BLaER1 treated with 17β-estradiol and CSF1 and Interleukin-3, amounts not matched to agents 10 nM and 100 nM (cell line): ENCODE results near the gene GNA12.
A peak's percentile ranks its signal among the peaks of the same experiment; 100 is the strongest.

Source experiments
- H3K27ac ChIP-seq, 11 experiments: shearing (Covaris generic); formaldehyde crosslinking; 2 replicates each; pipeline ENCODE4 v1.8.1; 2022
- H3K27me3 ChIP-seq, 11 experiments: shearing (Covaris generic); formaldehyde crosslinking; 2 replicates each; pipeline ENCODE4 v1.8.1; 2022
- H3K36me3 ChIP-seq, 11 experiments: shearing (Covaris generic); formaldehyde crosslinking; 2 replicates each; pipeline ENCODE4 v1.8.1; 2022
- H3K4me1 ChIP-seq, 10 experiments: shearing (Covaris generic); formaldehyde crosslinking; 2 replicates each; pipeline ENCODE4 v1.8.1; 2022
- H3K4me2 ChIP-seq, 11 experiments: shearing (Covaris generic); formaldehyde crosslinking; 2 replicates each; pipeline ENCODE4 v1.8.1; 2022
- H3K4me3 ChIP-seq, 10 experiments: shearing (Covaris generic); formaldehyde crosslinking; 2 replicates each; pipeline ENCODE4 v1.8.1; 2022
- H3K9ac ChIP-seq, 11 experiments: shearing (Covaris generic); formaldehyde crosslinking; 2 replicates each; pipeline ENCODE4 v1.8.1; 2022
- H3K9me3 ChIP-seq, 11 experiments: shearing (Covaris generic); formaldehyde crosslinking; replicated peaks in 1 of 11; 2 replicates each; pipeline ENCODE4 v1.8.1; 2022
- H4K20me1 ChIP-seq, 11 experiments: shearing (Covaris generic); formaldehyde crosslinking; 2 replicates each; pipeline ENCODE4 v1.8.1; 2022
- Cebpa-rat ChIP-seq, 11 experiments: shearing (Covaris generic); IDR thresholded peaks; 2 replicates each; pipeline ENCODE4 v1.8.1; 2022

GNA12 gene

GRCh38 chr7:2758673-2759616 lies 85.2 kb downstream of the GNA12 start:
- H3K9ac ChIP-seq: peak overlapping the region; percentile 12 to 76 (median 70); a peak in 20 of 22 replicates
- peaks cover 0 to 8% (median 0%) of the 10 kb centered on the region in 11 experiments; a peak in 2 of 22 replicates for H4K20me1 ChIP-seq
- H3K4me1 ChIP-seq: peaks cover 47 to 77% (median 66%) of the 10 kb centered on the region in 10 experiments
- H3K9me3 ChIP-seq: peaks cover 12 to 29% (median 20%) of the 10 kb centered on the region in 11 experiments; a peak in 21 of 22 replicates
- no peak for TF ChIP-seq Cebpa-rat (IDR thresholded peaks at IDR 0.05)
- peak overlapping the region; percentile 69 to 88 (median 84) for H3K27ac ChIP-seq
- H3K4me3 ChIP-seq: peak overlapping the region in 5 of 10 experiments; percentile 0 to 41 (median 36); a peak in 4 of 20 replicates
- H3K4me2 ChIP-seq: peak overlapping the region; percentile 59 to 93 (median 85)
- peaks cover 14 to 83% (median 52%) of the 10 kb centered on the region in 11 experiments; a peak in 21 of 22 replicates for H3K36me3 ChIP-seq
- H3K27me3 ChIP-seq: no peaks in the 10 kb centered on the region

- H4K20me1 ChIP-seq: peaks cover 0 to 8% (median 0%) of the 10 kb centered on the region in 11 experiments; a peak in 2 of 22 replicates
- peak overlapping the region; percentile 49 to 93 (median 85) for H3K4me2 ChIP-seq
- TF ChIP-seq Cebpa-rat (IDR thresholded peaks at IDR 0.05): peak in 6 of 11 experiments; percentile 11 to 90 (median 23); a peak in 6 of 22 replicates
- peak overlapping the region; percentile 69 to 88 (median 84) for H3K27ac ChIP-seq
- H3K9ac ChIP-seq: peak overlapping the region; percentile 12 to 76 (median 70); a peak in 20 of 22 replicates
- no peaks in the 10 kb centered on the region for H3K27me3 ChIP-seq
- H3K4me1 ChIP-seq: peaks cover 47 to 69% (median 65%) of the 10 kb centered on the region in 10 experiments
- peak overlapping the region in 6 of 10 experiments; percentile 0 to 43 (median 24); a peak in 7 of 20 replicates for H3K4me3 ChIP-seq
- H3K9me3 ChIP-seq: peaks cover 12 to 34% (median 20%) of the 10 kb centered on the region in 11 experiments; a peak in 21 of 22 replicates
- peaks cover 13 to 81% (median 52%) of the 10 kb centered on the region in 11 experiments; a peak in 21 of 22 replicates for H3K36me3 ChIP-seq
These were observed 86.0 kb downstream of the GNA12 start for GRCh38 chr7:2757904-2758672.

- no peaks in the 10 kb centered on the region for H3K27me3 ChIP-seq
- peaks cover 0 to 8% (median 0%) of the 10 kb centered on the region in 11 experiments; a peak in 1 of 22 replicates for H4K20me1 ChIP-seq
- peaks cover 12 to 37% (median 20%) of the 10 kb centered on the region in 11 experiments; a peak in 21 of 22 replicates for H3K9me3 ChIP-seq
- no peak for TF ChIP-seq Cebpa-rat (IDR thresholded peaks at IDR 0.05)
- H3K4me3 ChIP-seq: peak overlapping the region in 4 of 10 experiments; percentile 0 to 43 (median 12); a peak in 3 of 20 replicates
- H3K27ac ChIP-seq: peak overlapping the region; percentile 69 to 88 (median 84); a peak in 21 of 22 replicates
- peak overlapping the region; percentile 49 to 93 (median 85); a peak in 21 of 22 replicates for H3K4me2 ChIP-seq
- peaks cover 47 to 62% (median 59%) of the 10 kb centered on the region in 10 experiments for H3K4me1 ChIP-seq
- H3K36me3 ChIP-seq: peaks cover 13 to 79% (median 48%) of the 10 kb centered on the region in 11 experiments; a peak in 21 of 22 replicates
- H3K9ac ChIP-seq: peak overlapping the region in 10 of 11 experiments; percentile 47 to 76 (median 70); a peak in 16 of 22 replicates
These were observed 86.7 kb downstream of the GNA12 start for GRCh38 chr7:2757361-2757903.

GRCh38 chr7:2755531-2755930 lies 88.6 kb downstream of the GNA12 start:
- H3K9ac ChIP-seq: no peak overlapping the region
- H3K9me3 ChIP-seq: peaks cover 12 to 44% (median 26%) of the 10 kb centered on the region in 11 experiments; a peak in 21 of 22 replicates
- no peaks in the 10 kb centered on the region for H3K27me3 ChIP-seq
- H3K4me3 ChIP-seq: no peak overlapping the region; a peak in 1 of 20 replicates
- TF ChIP-seq Cebpa-rat (IDR thresholded peaks at IDR 0.05): no peak
- H3K4me2 ChIP-seq: no peak overlapping the region
- H3K27ac ChIP-seq: no peak overlapping the region
- peaks cover 38 to 53% (median 42%) of the 10 kb centered on the region in 10 experiments for H3K4me1 ChIP-seq
- H3K36me3 ChIP-seq: peaks cover 13 to 74% (median 38%) of the 10 kb centered on the region in 11 experiments; a peak in 21 of 22 replicates
- peaks cover 0 to 4% (median 0%) of the 10 kb centered on the region in 11 experiments; a peak in 3 of 22 replicates for H4K20me1 ChIP-seq

- peaks cover 0 to 4% (median 0%) of the 10 kb centered on the region in 11 experiments; a peak in 3 of 22 replicates for H4K20me1 ChIP-seq
- no peak for TF ChIP-seq Cebpa-rat (IDR thresholded peaks at IDR 0.05)
These were observed 89.2 kb downstream of the GNA12 start for GRCh38 chr7:2754912-2755311.

GRCh38 chr7:2754086-2754485 lies 90.0 kb downstream of the GNA12 start:
- Histone ChIP-seq H3K9me3 (peaks cover 12 to 58% (median 39%) of the 10 kb centered on the region in 11 experiments; a peak in 21 of 22 replicates), H3K9ac (no peak overlapping the region), H3K4me2 (no peak overlapping the region), H3K27ac (no peak overlapping the region), H3K4me1 (peaks cover 24 to 39% (median 28%) of the 10 kb centered on the region in 10 experiments), H3K4me3 (no peak overlapping the region), H3K27me3 (no peaks in the 10 kb centered on the region), H4K20me1 (peaks cover 0 to 4% (median 0%) of the 10 kb centered on the region in 11 experiments; a peak in 3 of 22 replicates), H3K36me3 (peaks cover 13 to 75% (median 46%) of the 10 kb centered on the region in 11 experiments; a peak in 21 of 22 replicates)
- no peak for TF ChIP-seq Cebpa-rat (IDR thresholded peaks at IDR 0.05)

More at GRCh38 chr7:2754912-2755311, 89.2 kb downstream of the GNA12 start:
- Histone ChIP-seq H3K27ac (0 out of 22 replicates have a peak overlapping the region, but pooled peaks of 1 of the 11 experiments have one; percentile 9), H3K9me3 (peaks cover 12 to 50% (median 32%) of the 10 kb centered on the region in 11 experiments; a peak in 21 of 22 replicates), H3K36me3 (peaks cover 13 to 79% (median 43%) of the 10 kb centered on the region in 11 experiments; a peak in 21 of 22 replicates), H3K4me3 (no peak overlapping the region), H3K9ac (no peak overlapping the region), H3K4me2 (no peak overlapping the region), H3K4me1 (peaks cover 32 to 47% (median 36%) of the 10 kb centered on the region in 10 experiments), H3K27me3 (no peaks in the 10 kb centered on the region)

- TF ChIP-seq Cebpa-rat (IDR thresholded peaks at IDR 0.05): no peak
- Histone ChIP-seq H3K4me1 (peaks cover 15 to 29% (median 19%) of the 10 kb centered on the region in 10 experiments), H3K9me3 (peaks cover 12 to 60% (median 40%) of the 10 kb centered on the region in 11 experiments; a peak in 21 of 22 replicates)
These were observed 91.0 kb downstream of the GNA12 start for GRCh38 chr7:2753148-2753547.

More at GRCh38 chr7:2753148-2753547, 91.0 kb downstream of the GNA12 start:
- Histone ChIP-seq H3K9ac (no peak overlapping the region), H3K27me3 (no peaks in the 10 kb centered on the region), H3K4me2 (no peak overlapping the region), H3K27ac (no peak overlapping the region), H3K4me3 (no peak overlapping the region), H3K36me3 (peaks cover 13 to 66% (median 46%) of the 10 kb centered on the region in 11 experiments; a peak in 21 of 22 replicates), H4K20me1 (peaks cover 0 to 4% (median 0%) of the 10 kb centered on the region in 11 experiments; a peak in 3 of 22 replicates)
